GM19099 (cell line): ENCODE results near the gene GRIN3A.

ENCODE experiments used
- POLR2A ChIP-seq: IDR thresholded peaks from 3 replicates; pipeline ENCODE4 v1.6.1; 2011; ENCODE audit warnings: low read depth; ENCODE audit not compliant: insufficient read length; ENCODE audit errors: extremely low read depth

GRIN3A gene

GRCh38 chr9:101738566-101739183 lies at the start of gene GRIN3A:
TSS of gene GRIN3A (minus strand) at chr9:101738647. CDS start at chr9:101737979, 668 bp downstream.
- no peak for TF ChIP-seq POLR2A

- TF ChIP-seq POLR2A = no peak
Observed at GRCh38 chr9:101787891-101788290, 49.4 kb upstream of the GRIN3A start.

GRCh38 chr9:101778332-101778731 lies 39.9 kb upstream of the GRIN3A start:
- no peak for TF ChIP-seq POLR2A

GRCh38 chr9:101764472-101764871 lies 26.0 kb upstream of the GRIN3A start:
- no peak for TF ChIP-seq POLR2A

GRCh38 chr9:101758304-101758930 lies 20.0 kb upstream of the GRIN3A start:
- no peak for TF ChIP-seq POLR2A

- no peak for TF ChIP-seq POLR2A
Observed at GRCh38 chr9:101753716-101754115, 15.3 kb upstream of the GRIN3A start.

- TF ChIP-seq POLR2A = no peak
Observed at GRCh38 chr9:101751895-101752294, 13.4 kb upstream of the GRIN3A start.

GRCh38 chr9:101739311-101739710 lies 864 bp upstream of the GRIN3A start:
- TF ChIP-seq POLR2A = no peak

DNA sequence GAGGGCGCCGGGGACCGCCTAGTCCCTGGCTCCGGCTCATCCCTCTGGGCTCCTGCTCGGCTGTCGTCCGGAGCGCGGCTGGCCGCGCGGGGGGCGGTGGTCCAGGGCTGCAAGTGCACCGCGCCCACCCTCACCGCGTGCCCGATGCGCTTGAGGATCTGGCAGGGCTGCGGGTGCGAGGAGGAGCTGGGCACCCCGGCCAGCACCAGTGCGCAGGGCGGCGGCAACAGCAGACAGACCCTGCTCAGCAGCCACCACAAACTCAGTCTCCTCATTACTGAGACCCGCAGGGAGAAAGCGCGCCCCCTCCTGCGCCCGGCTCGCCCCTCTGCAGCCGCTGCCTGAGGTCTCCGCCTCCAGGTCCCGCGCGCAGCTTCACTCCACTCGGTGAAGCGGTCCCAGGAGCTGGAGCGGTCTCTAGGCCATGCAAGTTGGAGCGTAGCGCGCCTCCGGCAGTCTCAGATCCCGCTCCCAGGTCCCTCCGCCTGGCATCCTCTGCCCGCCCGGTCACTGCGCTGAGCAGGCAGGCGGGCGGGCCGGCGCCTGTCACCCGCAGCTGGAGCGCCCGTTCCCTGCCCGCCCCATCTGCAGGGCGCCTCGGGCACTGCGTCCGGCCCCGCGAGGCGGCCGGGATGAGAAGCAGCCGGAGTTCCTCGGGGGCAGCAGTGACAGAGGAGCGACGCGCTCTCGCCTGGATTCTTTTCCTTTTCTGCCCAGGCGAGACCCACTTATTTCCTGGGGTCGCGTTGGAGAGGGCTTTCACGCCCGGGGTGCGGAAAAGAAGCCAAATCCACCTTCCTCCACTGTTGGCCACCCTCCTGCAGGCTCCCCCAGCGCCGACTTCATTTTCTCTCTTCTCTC lies 512 bp downstream of the GRIN3A start:
- TF ChIP-seq POLR2A = no peak

GRCh38 chr9:101737165-101737704 lies 1.2 kb downstream of the GRIN3A start:
- no peak for TF ChIP-seq POLR2A

DNA sequence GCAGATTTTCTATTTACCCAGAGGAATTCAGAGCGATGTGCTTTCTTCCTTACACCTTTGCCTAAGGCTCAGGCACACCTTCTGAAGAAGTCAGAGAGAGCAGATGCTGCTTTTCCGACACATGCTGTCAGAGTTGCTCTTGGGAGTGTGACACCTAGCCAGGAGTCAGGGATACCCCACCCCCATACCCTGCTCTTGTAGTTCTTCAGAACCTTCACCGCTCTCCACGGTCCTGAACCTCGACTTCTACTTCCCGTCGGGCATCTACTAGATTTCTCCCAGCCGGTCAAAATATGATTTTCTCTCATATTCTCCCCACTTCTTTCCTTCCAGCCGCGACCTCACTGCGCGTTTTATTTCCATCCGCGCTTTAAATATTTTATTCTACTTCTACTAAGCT lies 1.7 kb downstream of the GRIN3A start:
- no peak for TF ChIP-seq POLR2A

DNA sequence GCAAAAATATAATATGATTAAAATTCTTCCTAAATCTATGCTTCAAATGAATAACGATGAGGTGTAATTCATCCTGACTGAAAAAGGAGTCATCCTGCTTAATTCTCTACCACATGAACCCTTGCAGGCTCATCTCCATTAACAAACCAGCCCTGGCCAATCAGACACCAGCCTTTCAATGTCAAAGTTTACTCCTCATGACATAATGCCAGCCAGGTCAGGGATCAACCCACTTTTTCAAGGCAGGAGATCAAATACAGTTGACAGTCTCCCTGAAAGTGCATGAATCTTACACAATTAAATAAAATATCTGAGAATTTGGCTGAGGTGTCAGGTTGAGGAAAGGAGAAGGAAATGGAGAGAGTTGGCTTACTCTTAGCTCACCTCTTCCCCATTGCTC lies 7.0 kb downstream of the GRIN3A start:
- TF ChIP-seq POLR2A = no peak

DNA sequence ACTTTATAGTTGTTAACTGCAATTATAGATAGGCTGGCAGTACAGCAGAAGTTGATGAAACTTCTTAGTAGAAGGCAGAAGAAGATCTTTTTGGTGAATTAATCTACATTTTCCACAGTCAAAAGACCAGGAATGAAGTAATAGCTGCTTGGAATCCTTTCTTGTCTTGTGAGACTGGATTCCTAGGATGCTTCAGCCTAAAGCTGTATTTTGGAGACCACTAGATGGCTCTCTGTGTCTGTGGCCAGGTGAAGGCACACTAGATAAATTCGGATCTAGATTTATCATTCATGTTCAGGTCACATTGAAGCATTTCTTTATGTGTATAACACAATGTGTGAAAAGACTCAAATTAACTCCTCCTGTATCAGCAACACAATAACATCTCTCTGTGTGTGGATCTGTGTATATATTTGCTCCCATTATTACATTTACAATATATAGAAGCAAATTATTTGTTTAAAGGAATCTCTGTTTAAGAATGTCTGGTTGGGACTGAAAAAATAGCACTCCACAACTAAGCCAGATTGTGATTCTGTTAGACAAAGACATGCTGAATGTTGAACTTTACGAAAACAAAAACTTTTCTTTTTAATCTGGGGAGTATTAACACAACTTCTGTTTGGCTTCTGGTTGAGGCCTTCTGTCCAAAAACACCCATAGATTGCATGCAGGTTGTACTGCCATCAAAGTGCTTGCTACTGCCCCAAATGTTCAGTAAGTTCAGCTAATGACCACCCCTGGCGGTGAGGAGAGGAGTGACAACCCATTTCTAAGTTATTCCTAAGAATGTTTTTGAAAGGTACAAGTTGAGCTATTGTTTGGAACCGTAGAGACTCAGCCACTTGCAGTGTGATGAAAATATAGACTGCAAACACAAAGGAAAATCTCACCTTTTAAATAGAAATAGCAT lies 10.6 kb downstream of the GRIN3A start:
- no peak for TF ChIP-seq POLR2A

DNA sequence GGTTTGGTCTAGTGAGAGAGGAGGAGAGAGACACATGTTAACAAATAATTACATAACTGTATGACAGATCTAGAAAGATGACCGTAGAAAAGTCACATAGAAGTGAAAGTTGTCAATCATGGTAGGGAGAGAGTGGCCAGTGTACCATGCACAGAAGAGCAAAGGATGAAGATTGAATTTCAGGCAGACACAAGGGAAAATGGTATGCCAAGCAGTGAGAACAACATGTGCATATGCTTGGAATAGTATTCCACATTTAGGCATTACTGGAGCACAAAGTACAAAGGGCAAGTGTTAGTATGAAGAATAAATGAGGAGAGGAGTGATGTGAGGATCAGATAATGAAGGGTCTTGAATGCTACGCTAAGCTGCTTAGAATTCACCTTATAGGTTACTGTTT lies 20.3 kb downstream of the GRIN3A start:
- TF ChIP-seq POLR2A = no peak

GRCh38 chr9:101716629-101717028 lies 21.8 kb downstream of the GRIN3A start:
- TF ChIP-seq POLR2A = no peak

DNA sequence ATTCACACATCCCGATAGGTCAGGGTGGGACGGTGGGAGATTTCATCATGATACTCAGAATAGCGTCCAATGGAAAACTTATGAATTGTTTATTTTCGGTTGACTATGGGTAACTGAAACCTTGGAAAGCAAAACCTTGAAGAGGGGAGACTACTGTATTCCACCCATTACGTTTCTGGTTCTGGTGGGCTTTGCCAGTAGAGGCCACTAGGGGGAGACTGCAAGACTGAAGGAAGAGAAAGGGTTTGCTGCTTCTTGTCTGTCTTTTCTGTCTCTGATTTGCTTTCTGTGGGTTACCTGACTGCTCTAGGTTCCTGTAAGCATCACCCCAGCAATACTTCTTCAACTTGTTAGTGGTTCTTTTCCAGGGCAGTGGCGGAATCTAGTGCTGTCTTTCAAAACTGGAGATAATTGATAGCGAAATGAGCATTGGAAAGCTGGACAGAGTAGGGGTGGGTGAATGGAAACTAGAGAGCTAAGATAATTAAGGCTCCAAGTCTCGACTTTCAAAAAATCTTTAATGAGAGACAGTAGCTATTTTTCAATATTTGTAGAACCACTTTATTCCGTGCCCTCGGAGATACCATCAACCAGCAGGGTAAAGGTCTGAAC lies 27.0 kb downstream of the GRIN3A start:
- TF ChIP-seq POLR2A = no peak
